ENCODE data around the gene APCDD1. TPM values are rescaled to one million over a fixed set of nuclear protein-coding genes. Genes with fewer than 3 reads are reported as not detected.

APCDD1 gene
- under 0.01 TPM in 1 of 2 replicates, not detected in the other for total RNA-seq

GRCh38 chr18:10453806-10454680 lies at the start of gene APCDD1:
Gene APCDD1, plus strand, starts transcription at chr18:10454635. Its CDS starts 347 bp downstream, at chr18:10454982.

GRCh38 chr18:10525697-10526560 lies 71.5 kb downstream of the APCDD1 start, which contains the start of gene NAPG:
Gene NAPG, plus strand, starts transcription at chr18:10526027. Its CDS starts 76 bp downstream, at chr18:10526103.

Other genes with a start within 250 kb of the APCDD1 start
- gene NAPG, start 71.4 kb downstream of the APCDD1 start, total RNA-seq: 28.6 and 38.7 TPM in 2 replicates

Data from endothelial cell of coronary artery (primary cell).